VCaP (cell line): ENCODE measurements around the gene KAZN.
A peak's percentile ranks its signal among the peaks of the same experiment; 100 is the strongest.

Experiments used
- H3K27ac ChIP-seq: fragments of 450-650 bp; 2 replicates; pipeline ENCODE4 v1.5.1; 2017
- CTCF ChIP-seq: fragments of 450-650 bp; conservative IDR thresholded peaks from 2 replicates; pipeline ENCODE4 v1.5.1; 2017; ENCODE audit warnings: mild to moderate bottlenecking, moderate library complexity

KAZN gene

GRCh38 chr1:14697353-14697752 lies 98.9 kb downstream of the KAZN start:
- no peak for TF ChIP-seq CTCF
- no peak overlapping the region for H3K27ac ChIP-seq

GRCh38 chr1:14698314-14698713 lies 99.8 kb downstream of the KAZN start:
- peak overlapping the region; percentile 58 for H3K27ac ChIP-seq
- no peak for TF ChIP-seq CTCF

- peak overlapping the region; percentile 58 for H3K27ac ChIP-seq
- no peak for TF ChIP-seq CTCF
Observed at GRCh38 chr1:14699620-14700019, 101.1 kb downstream of the KAZN start.

GRCh38 chr1:14704846-14705245 lies 106.4 kb downstream of the KAZN start:
- no peak for TF ChIP-seq CTCF
- no peak overlapping the region for H3K27ac ChIP-seq

GRCh38 chr1:14705824-14706223 lies 107.3 kb downstream of the KAZN start:
- no peak for TF ChIP-seq CTCF
- H3K27ac ChIP-seq, result no peak overlapping the region

GRCh38 chr1:14706631-14707030 lies 108.1 kb downstream of the KAZN start:
- no peak overlapping the region for H3K27ac ChIP-seq
- TF ChIP-seq CTCF, result no peak

- no peak overlapping the region for H3K27ac ChIP-seq
- TF ChIP-seq CTCF, result no peak
Observed at GRCh38 chr1:14707531-14708445, 109.3 kb downstream of the KAZN start.
